Osteoblast (primary cell): ENCODE results near the gene KCTD5. TPM values are rescaled to one million over a fixed set of nuclear protein-coding genes. Genes with fewer than 3 reads are reported as not detected.

Experiments used
- DNase-seq: peaks from one replicate; pipeline ENCODE4 v3.0.0; 2011; ENCODE audit warnings: low spot score, mixed read lengths; ENCODE audit not compliant: insufficient read length; ENCODE audit errors: missing footprints
- H2AFZ ChIP-seq: 2 replicates; pipeline ENCODE4 v1.6.0; 2011; ENCODE audit warnings: mild to moderate bottlenecking, low read length
- H3K27ac ChIP-seq: 2 replicates; pipeline ENCODE4 v1.5.1; 2011; ENCODE audit warnings: mild to moderate bottlenecking, low read depth, low read length, moderate library complexity
- H3K27me3 ChIP-seq: 2 replicates; pipeline ENCODE4 v1.6.0; 2012; ENCODE audit warnings: mild to moderate bottlenecking, control low read depth, inconsistent platforms, low read length, moderate library complexity; ENCODE audit not compliant: insufficient read depth
- H3K36me3 ChIP-seq: 2 replicates; pipeline ENCODE4 v1.5.1; 2011; ENCODE audit warnings: mild to moderate bottlenecking, low read length, control low read depth, moderate library complexity; ENCODE audit not compliant: insufficient read depth
- H3K4me1 ChIP-seq: 2 replicates; pipeline ENCODE4 v1.5.1; 2011; ENCODE audit warnings: mild to moderate bottlenecking, low read length, control low read depth, moderate library complexity; ENCODE audit not compliant: insufficient read depth
- H3K4me2 ChIP-seq: 2 replicates; pipeline ENCODE4 v1.6.0; 2011; ENCODE audit warnings: mild to moderate bottlenecking, low read length; ENCODE audit not compliant: insufficient read depth
- H3K4me3 ChIP-seq: fragments of 200-600 bp; sonication (generic); 3 replicates; pipeline ENCODE4 v1.5.1; 2012; ENCODE audit warnings: mild to moderate bottlenecking, low read length, inconsistent platforms; ENCODE audit not compliant: insufficient read depth
- H3K79me2 ChIP-seq: 2 replicates; pipeline ENCODE4 v1.6.0; 2012; ENCODE audit warnings: mild to moderate bottlenecking, low read length, control low read depth, inconsistent platforms; ENCODE audit not compliant: insufficient read depth
- H3K9me3 ChIP-seq: 2 replicates; pipeline ENCODE4 v1.5.1; 2011; ENCODE audit warnings: low read depth, low read length, control low read depth
- H4K20me1 ChIP-seq: 2 replicates; pipeline ENCODE4 v1.6.0; 2012; ENCODE audit warnings: mild to moderate bottlenecking, low read length, control low read depth; ENCODE audit not compliant: insufficient read depth
- total RNA-seq: library from RNA; depleted of rRNA; stranded (reverse); fragments of >200 nt; gene quantifications from 2 replicates; pipeline ENCODE4 v1.2.3, GENCODE V29; 2012
- TF ChIP-seq, protein P1 (sequence below): IDR thresholded peaks from 2 replicates; pipeline ENCODE4 v1.5.1; 2011; ENCODE audit warnings: mild to moderate bottlenecking, low read depth, low read length, moderate library complexity; ENCODE audit errors: extremely low read depth

The KCTD5 gene
- total RNA-seq, 1 donor, result 21.7 TPM

DNA sequence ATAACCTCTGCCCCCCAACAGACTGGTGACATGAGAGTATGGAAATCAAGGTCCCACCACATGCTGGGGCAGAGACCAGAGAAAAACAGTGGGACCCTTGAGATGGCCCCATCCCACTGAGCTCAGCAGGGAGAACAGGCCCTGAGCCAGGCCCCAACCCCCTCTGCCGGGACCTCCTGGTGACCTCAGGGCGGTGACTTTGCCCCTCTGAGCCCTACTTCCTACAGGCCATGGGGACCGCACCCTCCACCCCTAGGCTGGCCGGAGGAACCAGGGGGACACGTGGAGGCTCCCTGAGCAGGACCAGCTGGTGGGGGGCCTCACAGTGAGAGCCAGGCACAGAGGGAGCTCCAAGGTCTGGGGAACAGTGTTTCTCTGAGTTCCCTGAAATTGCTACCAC lies 56.3 kb downstream of the KCTD5 start:
- Histone ChIP-seq H3K36me3 (no peaks in the 10 kb centered on the region), H2AFZ (no peak overlapping the region), H3K27ac (no peak overlapping the region), H3K4me3 (no peak overlapping the region), H3K79me2 (no peaks in the 10 kb centered on the region), H3K27me3 (peaks cover 10% of the 10 kb centered on the region), H3K9me3 (no peaks in the 10 kb centered on the region), H3K4me1 (no peaks in the 10 kb centered on the region), H3K4me2 (no peak overlapping the region), H4K20me1 (no peaks in the 10 kb centered on the region)
- TF ChIP-seq, protein P1, sequence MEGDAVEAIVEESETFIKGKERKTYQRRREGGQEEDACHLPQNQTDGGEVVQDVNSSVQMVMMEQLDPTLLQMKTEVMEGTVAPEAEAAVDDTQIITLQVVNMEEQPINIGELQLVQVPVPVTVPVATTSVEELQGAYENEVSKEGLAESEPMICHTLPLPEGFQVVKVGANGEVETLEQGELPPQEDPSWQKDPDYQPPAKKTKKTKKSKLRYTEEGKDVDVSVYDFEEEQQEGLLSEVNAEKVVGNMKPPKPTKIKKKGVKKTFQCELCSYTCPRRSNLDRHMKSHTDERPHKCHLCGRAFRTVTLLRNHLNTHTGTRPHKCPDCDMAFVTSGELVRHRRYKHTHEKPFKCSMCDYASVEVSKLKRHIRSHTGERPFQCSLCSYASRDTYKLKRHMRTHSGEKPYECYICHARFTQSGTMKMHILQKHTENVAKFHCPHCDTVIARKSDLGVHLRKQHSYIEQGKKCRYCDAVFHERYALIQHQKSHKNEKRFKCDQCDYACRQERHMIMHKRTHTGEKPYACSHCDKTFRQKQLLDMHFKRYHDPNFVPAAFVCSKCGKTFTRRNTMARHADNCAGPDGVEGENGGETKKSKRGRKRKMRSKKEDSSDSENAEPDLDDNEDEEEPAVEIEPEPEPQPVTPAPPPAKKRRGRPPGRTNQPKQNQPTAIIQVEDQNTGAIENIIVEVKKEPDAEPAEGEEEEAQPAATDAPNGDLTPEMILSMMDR, result no peak
- DNase-seq, result no peak

DNA sequence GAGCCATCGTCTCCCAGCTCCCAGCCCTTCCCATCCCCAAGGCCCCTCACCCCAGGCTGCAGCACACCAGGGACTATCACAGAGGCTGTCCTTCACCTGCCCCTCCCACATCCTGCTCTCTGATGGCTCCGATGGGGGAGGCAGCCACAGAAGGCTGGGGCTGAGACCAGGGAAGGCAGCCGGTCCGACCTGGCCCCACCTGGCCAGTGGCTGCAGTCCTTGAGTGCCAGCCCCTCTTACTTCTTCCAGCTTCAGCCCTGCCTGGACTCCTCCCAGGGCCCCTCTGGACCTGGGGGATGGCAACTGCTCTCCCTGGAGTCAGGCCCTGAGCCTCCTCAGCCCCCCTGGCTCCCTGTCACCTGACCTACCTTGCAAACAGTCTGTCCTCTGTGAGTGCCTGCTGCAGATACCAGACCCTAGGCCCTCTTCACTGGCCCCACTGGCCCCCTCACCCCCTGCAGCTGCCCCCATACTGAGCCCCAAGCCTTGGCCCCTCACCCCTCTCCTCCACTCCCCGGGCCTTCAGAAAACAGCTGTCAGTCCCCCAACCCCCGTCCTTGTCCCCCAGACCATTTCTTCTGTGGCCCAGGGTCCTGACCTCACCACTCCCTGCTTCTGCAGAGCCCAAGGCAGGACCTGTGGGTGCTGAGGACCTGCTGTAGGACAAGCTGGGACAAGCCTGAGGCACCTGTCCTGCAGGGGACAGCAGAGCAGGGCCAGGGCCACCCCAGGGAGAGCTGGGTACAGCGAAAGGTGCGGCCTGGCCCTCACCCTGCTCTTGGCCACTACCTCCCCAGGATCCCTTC lies 57.5 kb downstream of the KCTD5 start:
- no peak overlapping the region for H3K4me2 ChIP-seq
- H3K27ac ChIP-seq, result no peak overlapping the region
- peak; percentile 62 for DNase-seq
- H3K27me3 ChIP-seq, result peaks cover 10% of the 10 kb centered on the region
- no peaks in the 10 kb centered on the region for H3K4me1 ChIP-seq
- TF ChIP-seq, protein P1, result no peak
- H3K9me3 ChIP-seq, result no peaks in the 10 kb centered on the region
- no peaks in the 10 kb centered on the region for H3K36me3 ChIP-seq
- no peaks in the 10 kb centered on the region for H3K79me2 ChIP-seq
- no peaks in the 10 kb centered on the region for H4K20me1 ChIP-seq
- no peak overlapping the region for H3K4me3 ChIP-seq
- no peak overlapping the region for H2AFZ ChIP-seq

DNA sequence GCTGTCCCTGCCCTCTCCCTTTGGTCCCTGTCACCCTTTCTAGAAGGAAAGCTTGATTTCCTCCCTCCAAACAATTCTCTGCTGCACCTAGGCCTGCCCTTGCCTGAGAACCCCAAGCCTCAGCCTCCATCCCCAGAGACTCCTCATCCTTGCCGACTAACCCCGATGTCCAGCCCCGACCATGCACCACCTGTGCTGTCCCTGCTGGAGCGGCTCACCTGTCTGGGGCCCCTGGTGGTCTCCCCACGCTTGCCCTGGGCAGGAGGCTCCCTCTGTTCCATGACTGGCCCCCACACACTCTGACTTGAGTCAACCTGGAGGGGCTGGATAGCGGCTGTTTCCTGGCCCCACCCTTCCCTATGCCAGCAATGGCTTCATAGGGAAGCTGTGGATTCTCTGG lies 58.2 kb downstream of the KCTD5 start:
- Histone ChIP-seq H4K20me1 (no peaks in the 10 kb centered on the region), H3K4me3 (no peak overlapping the region), H2AFZ (no peak overlapping the region), H3K27me3 (peaks cover 6% of the 10 kb centered on the region), H3K4me2 (no peak overlapping the region), H3K9me3 (no peaks in the 10 kb centered on the region), H3K4me1 (no peaks in the 10 kb centered on the region), H3K36me3 (no peaks in the 10 kb centered on the region), H3K27ac (no peak overlapping the region), H3K79me2 (no peaks in the 10 kb centered on the region)
- TF ChIP-seq, protein P1, result no peak
- DNase-seq, result peak; percentile 63

DNA sequence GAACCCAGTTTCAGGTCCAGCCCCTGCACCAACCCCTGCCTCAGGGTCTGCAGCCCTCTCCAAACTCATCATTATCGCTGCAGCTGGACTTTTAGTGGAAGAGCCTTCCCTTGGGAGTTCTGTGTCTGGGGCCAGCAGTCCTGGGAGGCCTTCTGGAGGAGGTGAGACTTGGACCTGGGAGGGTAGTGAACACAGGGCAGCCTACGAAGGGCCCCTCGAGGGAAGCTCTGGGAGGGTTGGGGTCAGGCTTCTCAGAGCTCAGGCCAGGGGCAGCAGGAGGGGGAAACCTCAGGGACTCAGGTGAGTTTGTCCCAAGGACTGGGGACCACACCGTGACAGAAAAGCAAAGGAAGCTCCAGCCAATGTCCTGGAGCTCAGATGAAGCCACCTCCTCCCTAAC lies 58.8 kb downstream of the KCTD5 start:
- no peak overlapping the region for H3K4me2 ChIP-seq
- no peaks in the 10 kb centered on the region for H3K79me2 ChIP-seq
- H3K27me3 ChIP-seq, result peaks cover 6% of the 10 kb centered on the region
- H4K20me1 ChIP-seq, result no peaks in the 10 kb centered on the region
- H3K27ac ChIP-seq, result no peak overlapping the region
- no peaks in the 10 kb centered on the region for H3K9me3 ChIP-seq
- no peak overlapping the region for H3K4me3 ChIP-seq
- TF ChIP-seq, protein P1, result no peak
- DNase-seq, result no peak
- H3K36me3 ChIP-seq, result no peaks in the 10 kb centered on the region
- H2AFZ ChIP-seq, result no peak overlapping the region
- no peaks in the 10 kb centered on the region for H3K4me1 ChIP-seq
